ENCODE measurements around the gene HHEX.

HHEX gene

GRCh38 chr10:92693534-92693893 lies 3.8 kb downstream of the HHEX start:
- no peak for TF ChIP-seq CTCF (IDR thresholded peaks at IDR 0.05; ENCODE audit: low read depth, low read length)
- no peak for DNase-seq (ENCODE audit: extremely low read depth, low read depth)

DNA sequence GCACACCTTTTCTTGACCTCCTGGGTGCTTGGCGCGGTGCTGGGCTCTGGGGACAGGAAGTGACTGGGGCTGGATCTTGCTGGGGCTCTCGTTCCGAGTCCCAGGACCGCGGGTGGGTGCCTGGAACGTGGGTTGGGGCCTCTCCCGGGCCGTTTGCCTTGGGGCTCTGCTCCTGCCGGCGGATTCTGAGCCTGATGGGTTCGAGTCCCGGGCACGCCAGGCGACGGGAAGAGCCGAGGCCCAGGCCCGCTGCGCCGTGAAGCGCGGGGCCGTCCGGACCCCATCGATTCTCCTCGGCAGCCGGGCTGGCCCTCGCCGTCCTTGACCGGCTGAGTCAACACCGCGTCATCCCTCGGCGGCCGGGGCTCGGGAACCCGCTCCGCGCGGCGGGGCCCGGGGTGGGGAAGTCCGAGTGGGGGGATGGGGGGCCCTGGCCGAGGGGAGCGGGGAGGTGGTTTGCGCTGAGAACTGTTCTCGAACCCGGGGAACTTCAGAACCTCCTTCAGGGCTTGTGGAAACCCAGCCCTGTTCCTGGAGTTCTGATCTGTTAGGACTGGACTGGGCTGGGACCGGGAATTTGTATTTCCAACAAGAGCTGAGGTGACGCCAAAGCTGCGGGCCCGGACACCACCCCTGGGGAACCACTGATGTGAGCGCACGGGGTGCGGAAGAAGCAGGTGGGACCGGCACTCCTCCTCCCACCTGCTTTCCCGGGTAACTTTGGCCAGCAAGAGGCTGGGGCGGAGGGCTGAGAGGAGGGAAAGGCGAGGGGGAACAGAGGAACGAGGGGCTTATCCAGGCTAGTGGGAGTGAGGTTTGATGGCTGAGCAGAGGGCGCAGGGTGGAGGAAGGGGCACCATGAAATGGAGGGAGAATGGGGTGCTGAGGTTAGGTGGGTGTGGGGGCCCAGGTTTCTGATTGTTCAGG lies 6.2 kb downstream of the HHEX start:
- DNase-seq (ENCODE audit: extremely low read depth, low read depth): no peak
- no peak for TF ChIP-seq CTCF (IDR thresholded peaks at IDR 0.05; ENCODE audit: low read depth, low read length)

DNA sequence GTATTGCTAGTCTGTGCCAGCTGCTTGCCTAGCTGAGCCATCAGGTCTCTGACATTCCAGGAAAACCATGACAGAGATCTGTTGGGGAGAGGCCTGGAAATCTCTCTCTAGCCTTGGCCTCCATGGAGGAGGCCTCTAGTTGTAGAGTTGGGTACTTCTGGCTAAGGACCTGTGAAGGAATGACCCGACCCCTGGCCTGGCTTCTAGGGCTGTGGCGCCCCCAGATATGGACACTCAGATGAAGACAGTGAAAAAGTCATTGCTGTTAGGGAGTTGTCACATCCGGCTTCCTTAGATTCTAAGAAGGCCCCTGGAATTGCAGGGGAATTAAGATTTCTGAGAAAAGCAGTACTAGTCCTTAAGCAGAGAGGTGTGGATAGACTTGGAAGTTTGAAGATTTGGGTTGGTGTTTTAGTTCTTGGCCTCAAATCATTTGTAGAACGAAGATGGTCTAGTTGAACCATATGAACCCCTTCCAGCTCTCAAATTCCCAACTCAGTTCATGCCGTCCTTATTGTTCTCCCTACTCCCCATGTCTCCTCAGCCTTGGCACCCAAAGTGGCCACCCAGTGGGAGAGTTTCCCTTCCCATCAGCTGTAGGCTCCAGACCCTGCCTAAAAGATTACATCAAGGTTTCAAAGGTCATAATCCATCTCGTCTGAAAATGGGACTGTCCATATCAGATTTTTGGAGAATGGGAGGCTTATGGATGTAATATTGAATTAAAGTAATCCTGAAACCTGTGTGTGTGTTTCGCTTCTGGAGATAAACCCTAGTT lies 7.0 kb downstream of the HHEX start:
- no peak for TF ChIP-seq CTCF (IDR thresholded peaks at IDR 0.05; ENCODE audit: low read depth, low read length)
- DNase-seq (ENCODE audit: extremely low read depth, low read depth): no peak

DNA sequence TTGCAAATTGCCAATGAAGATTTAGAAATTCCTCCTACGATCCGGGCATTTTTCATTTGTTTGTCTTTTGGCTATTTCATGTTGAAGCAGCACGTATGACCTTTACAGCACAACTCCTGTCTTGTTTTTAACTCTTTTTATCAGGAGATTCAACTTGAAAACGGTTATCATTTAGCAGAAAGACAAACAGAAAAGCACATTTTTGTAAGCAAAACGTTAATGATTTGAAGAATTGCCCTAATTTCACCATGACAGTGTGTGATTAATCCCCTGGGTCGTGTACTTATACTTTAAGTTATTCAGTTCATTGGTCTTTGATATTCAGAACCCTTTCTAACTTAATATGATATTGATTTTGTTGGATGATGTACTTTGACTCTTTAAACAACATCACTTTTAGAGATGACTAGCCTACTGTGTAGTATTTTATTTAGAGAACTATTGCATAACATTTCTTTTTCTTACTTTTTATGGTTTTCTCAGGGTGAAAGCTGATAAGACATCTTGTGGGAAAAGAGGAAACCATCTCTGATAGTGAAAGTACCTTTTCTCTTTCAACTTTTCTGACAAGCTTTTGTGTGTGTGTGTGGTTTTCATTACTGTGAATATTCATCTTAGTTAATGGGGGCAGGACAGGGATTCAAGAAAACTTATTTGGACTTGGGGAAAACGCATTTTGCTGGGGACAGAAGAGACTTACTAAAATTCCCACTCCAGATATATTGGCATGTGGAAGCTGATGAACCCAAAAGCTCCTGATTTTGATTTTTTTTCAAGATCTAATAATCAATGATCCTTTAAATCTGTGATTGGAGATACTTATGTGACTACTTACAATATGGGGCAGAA lies 8.1 kb downstream of the HHEX start:
- no peak for DNase-seq (ENCODE audit: extremely low read depth, low read depth)
- TF ChIP-seq CTCF (IDR thresholded peaks at IDR 0.05; ENCODE audit: low read depth, low read length): no peak

DNA sequence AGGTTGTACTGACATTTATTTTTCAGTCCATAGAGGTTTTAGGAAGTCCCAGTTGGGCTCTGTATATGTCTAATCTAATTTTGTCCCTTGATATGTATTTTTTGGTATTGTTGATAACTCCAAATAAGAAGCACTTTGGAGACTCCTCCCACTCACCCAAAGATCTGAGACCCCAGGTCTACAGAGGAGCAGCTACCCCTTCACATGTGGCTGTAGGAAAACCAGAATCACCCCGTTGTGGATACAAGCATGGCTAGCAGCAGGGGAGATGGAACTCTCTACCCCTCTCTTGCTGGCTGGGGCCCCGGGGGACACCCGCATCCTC lies 9.4 kb downstream of the HHEX start:
- DNase-seq (ENCODE audit: extremely low read depth, low read depth): no peak
- TF ChIP-seq CTCF (IDR thresholded peaks at IDR 0.05; ENCODE audit: low read depth, low read length): no peak

- TF ChIP-seq CTCF (IDR thresholded peaks at IDR 0.05; ENCODE audit: low read depth, low read length): no peak
- DNase-seq (ENCODE audit: extremely low read depth, low read depth): no peak
Observed at GRCh38 chr10:92699518-92700381, 10.0 kb downstream of the HHEX start.
